ENCODE results near the gene ALPP. TPM values are rescaled to one million over a fixed set of nuclear protein-coding genes. Genes with fewer than 3 reads are reported as not detected.
"Not testable (repeated sequence)": the region's sequence is repeated elsewhere in the genome, so short reads cannot be mapped to it uniquely, and the experiment has no call there.

The ALPP gene
- polyA plus RNA-seq, 1 donor from 2014 or later, result not detected

- no peak overlapping the region for H2AFZ ChIP-seq (ENCODE audit: low read depth, low read length)
- no peaks in the 10 kb centered on the region for H3K36me3 ChIP-seq (ENCODE audit: insufficient read depth, low read length)
- H4K20me1 ChIP-seq (ENCODE audit: insufficient read depth), result no peaks in the 10 kb centered on the region
- no peak overlapping the region for H3K4me2 ChIP-seq (ENCODE audit: low read length)
- no peak overlapping the region for H3K27ac ChIP-seq (ENCODE audit: low read length)
- no peaks in the 10 kb centered on the region for H3K9me3 ChIP-seq (ENCODE audit: low read length)
- H3K27me3 ChIP-seq (ENCODE audit: insufficient read depth, low read depth, low read length), result no peaks in the 10 kb centered on the region
- no peaks in the 10 kb centered on the region for H3K79me2 ChIP-seq (replicated peaks; ENCODE audit: insufficient read depth, low read length)
- TF ChIP-seq EP300 (conservative IDR thresholded peaks at IDR 0.05; ENCODE audit: poor library complexity, severe bottlenecking) (no peak), REST (IDR thresholded peaks at IDR 0.05; ENCODE audit: borderline replicate concordance) (no peak), SMC3 (conservative IDR thresholded peaks at IDR 0.05; ENCODE audit: poor library complexity) (no peak), EZH2 (IDR thresholded peaks at IDR 0.05; ENCODE audit: borderline replicate concordance, insufficient read depth, low read length, poor library complexity, severe bottlenecking) (no peak), POLR2AphosphoS5 (IDR thresholded peaks at IDR 0.05) (no peak), MXI1 (conservative IDR thresholded peaks at IDR 0.05; ENCODE audit: poor library complexity, severe bottlenecking) (no peak)
- TF ChIP-seq, protein P1, sequence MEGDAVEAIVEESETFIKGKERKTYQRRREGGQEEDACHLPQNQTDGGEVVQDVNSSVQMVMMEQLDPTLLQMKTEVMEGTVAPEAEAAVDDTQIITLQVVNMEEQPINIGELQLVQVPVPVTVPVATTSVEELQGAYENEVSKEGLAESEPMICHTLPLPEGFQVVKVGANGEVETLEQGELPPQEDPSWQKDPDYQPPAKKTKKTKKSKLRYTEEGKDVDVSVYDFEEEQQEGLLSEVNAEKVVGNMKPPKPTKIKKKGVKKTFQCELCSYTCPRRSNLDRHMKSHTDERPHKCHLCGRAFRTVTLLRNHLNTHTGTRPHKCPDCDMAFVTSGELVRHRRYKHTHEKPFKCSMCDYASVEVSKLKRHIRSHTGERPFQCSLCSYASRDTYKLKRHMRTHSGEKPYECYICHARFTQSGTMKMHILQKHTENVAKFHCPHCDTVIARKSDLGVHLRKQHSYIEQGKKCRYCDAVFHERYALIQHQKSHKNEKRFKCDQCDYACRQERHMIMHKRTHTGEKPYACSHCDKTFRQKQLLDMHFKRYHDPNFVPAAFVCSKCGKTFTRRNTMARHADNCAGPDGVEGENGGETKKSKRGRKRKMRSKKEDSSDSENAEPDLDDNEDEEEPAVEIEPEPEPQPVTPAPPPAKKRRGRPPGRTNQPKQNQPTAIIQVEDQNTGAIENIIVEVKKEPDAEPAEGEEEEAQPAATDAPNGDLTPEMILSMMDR (IDR thresholded peaks at IDR 0.05; ENCODE audit: poor library complexity, severe bottlenecking), result no peak
- no peaks in the 10 kb centered on the region for H3K9me2 ChIP-seq (ENCODE audit: insufficient read depth, low read length)
- H3K4me3 ChIP-seq (ENCODE audit: low read length), result no peak overlapping the region
- no peaks in the 10 kb centered on the region for H3F3A ChIP-seq (ENCODE audit: insufficient read depth, low read length, poor library complexity, severe bottlenecking)
- H3K9ac ChIP-seq (ENCODE audit: low read length), result no peak overlapping the region
Measured at GRCh38 chr2:232363784-232364615, 14.6 kb upstream of the ALPP start.

- H3K79me2 ChIP-seq (replicated peaks; ENCODE audit: insufficient read depth, low read length), result not testable (repeated sequence)
Measured at GRCh38 chr2:232364806-232365594, 13.6 kb upstream of the ALPP start.

More at GRCh38 chr2:232364806-232365594, 13.6 kb upstream of the ALPP start:
- not testable (repeated sequence) for H3K36me3 ChIP-seq (ENCODE audit: insufficient read depth, low read length); H4K20me1 ChIP-seq (ENCODE audit: insufficient read depth); H3K4me3 ChIP-seq (ENCODE audit: low read length); H3K9ac ChIP-seq (ENCODE audit: low read length); H2AFZ ChIP-seq (ENCODE audit: low read depth, low read length); H3K9me2 ChIP-seq (ENCODE audit: insufficient read depth, low read length); H3K9me3 ChIP-seq (ENCODE audit: low read length); H3K27ac ChIP-seq (ENCODE audit: low read length); H3K4me2 ChIP-seq (ENCODE audit: low read length); H3F3A ChIP-seq (ENCODE audit: insufficient read depth, low read length, poor library complexity, severe bottlenecking); H3K27me3 ChIP-seq (ENCODE audit: insufficient read depth, low read depth, low read length)

Measured in neural cell (in vitro differentiated cells).